Measurements from ENCODE around the gene ARHGAP1. TPM values are rescaled to one million over a fixed set of nuclear protein-coding genes. Genes with fewer than 3 reads are reported as not detected.

ARHGAP1 gene
- total and polyA plus RNA-seq, 2 of the 13 experiments (the other 11 are each of a cell fraction or from before 2014, with no cell fraction given) = 18.6 to 30.3 TPM

GRCh38 chr11:46675288-46675851, 25.0 kb downstream of the ARHGAP1 start (continued):
- peak; percentile 33; the same call in 1 of the 2 replicates for TF ChIP-seq ARID4A (CRISPR knock-in tag; IDR thresholded peaks at IDR 0.05; ENCODE audit: borderline replicate concordance)
- TF ChIP-seq, protein P1, sequence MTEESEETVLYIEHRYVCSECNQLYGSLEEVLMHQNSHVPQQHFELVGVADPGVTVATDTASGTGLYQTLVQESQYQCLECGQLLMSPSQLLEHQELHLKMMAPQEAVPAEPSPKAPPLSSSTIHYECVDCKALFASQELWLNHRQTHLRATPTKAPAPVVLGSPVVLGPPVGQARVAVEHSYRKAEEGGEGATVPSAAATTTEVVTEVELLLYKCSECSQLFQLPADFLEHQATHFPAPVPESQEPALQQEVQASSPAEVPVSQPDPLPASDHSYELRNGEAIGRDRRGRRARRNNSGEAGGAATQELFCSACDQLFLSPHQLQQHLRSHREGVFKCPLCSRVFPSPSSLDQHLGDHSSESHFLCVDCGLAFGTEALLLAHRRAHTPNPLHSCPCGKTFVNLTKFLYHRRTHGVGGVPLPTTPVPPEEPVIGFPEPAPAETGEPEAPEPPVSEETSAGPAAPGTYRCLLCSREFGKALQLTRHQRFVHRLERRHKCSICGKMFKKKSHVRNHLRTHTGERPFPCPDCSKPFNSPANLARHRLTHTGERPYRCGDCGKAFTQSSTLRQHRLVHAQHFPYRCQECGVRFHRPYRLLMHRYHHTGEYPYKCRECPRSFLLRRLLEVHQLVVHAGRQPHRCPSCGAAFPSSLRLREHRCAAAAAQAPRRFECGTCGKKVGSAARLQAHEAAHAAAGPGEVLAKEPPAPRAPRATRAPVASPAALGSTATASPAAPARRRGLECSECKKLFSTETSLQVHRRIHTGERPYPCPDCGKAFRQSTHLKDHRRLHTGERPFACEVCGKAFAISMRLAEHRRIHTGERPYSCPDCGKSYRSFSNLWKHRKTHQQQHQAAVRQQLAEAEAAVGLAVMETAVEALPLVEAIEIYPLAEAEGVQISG (CRISPR knock-in tag; IDR thresholded peaks at IDR 0.05) = 0 out of 2 replicates have a peak, but pooled peaks have one; percentile 22

All from HepG2 (cell line).